Kidney (tissue), 14 donors: Measurements from ENCODE around the gene LYRM4. TPM values are rescaled to one million over a fixed set of nuclear protein-coding genes. Genes with fewer than 3 reads are reported as not detected.

Experiments
- DNase-seq, 5 donors: peaks; one replicate each; pipeline ENCODE4 v3.0.0-alpha.2; 2013 to 2020
- FAIRE-seq: peaks from 2 replicates; lab custom pipeline; 2012; peaks lifted over from hg19 to GRCh38; lab: Jason Lieb, UNC
- H3K27ac ChIP-seq, 2 donors: one replicate each; pipeline ENCODE4 v1.7.0; 2013; ENCODE audit warnings: low read depth in 2 of 2, low read length in 2 of 2, inconsistent platforms in 1 of 2
- H3K27me3 ChIP-seq: one replicate; pipeline ENCODE4 v1.7.1; 2013; ENCODE audit warnings: low read length, inconsistent platforms; ENCODE audit not compliant: control insufficient read depth, insufficient read depth
- H3K36me3 ChIP-seq, 3 donors: one replicate each; pipeline versions ENCODE4 v1.7.0 to v1.7.1; 2013; ENCODE audit warnings: low read length in 3 of 3, control low read depth in 1 of 3, inconsistent platforms in 1 of 3; ENCODE audit not compliant: insufficient read depth in 3 of 3, control insufficient read depth in 2 of 3
- H3K4me1 ChIP-seq, 3 donors: one replicate each; pipeline versions ENCODE4 v1.7.0 to v1.7.1; 2013; ENCODE audit warnings: low read length in 3 of 3, inconsistent platforms in 1 of 3, low read depth in 1 of 3; ENCODE audit not compliant: control insufficient read depth in 2 of 3, insufficient read depth in 2 of 3
- H3K4me3 ChIP-seq, 3 donors: one replicate each; pipeline versions ENCODE4 v1.7.0 to v1.8.1; 2013; ENCODE audit warnings: low read length in 3 of 3, control low read depth in 1 of 3, inconsistent platforms in 1 of 3
- H3K9ac ChIP-seq, 3 donors: one replicate each; pipeline versions ENCODE4 v1.7.0 to v1.7.1; 2013; ENCODE audit warnings: low read length in 3 of 3, control low read depth in 1 of 3, inconsistent platforms in 1 of 3
- H3K9me3 ChIP-seq, 3 donors: one replicate each; pipeline versions ENCODE4 v1.7.0 to v1.7.1; 2013; ENCODE audit warnings: low read length in 3 of 3, control low read depth in 1 of 3, inconsistent platforms in 1 of 3; ENCODE audit not compliant: control insufficient read depth in 2 of 3, insufficient read depth in 1 of 3
- intact Hi-C: fragments of 100-400 bp; cut with DNase I; formaldehyde crosslinking; loops from one replicate; pipeline ENCODE4 v1.11.1; 2022
- polyA plus RNA-seq: library from polyadenylated mRNA; stranded (reverse); fragments of 350-450 nt; fragmentation: Illumina TruSeq; extraction: RNeasy Lipid Tissue Mini Kit (QIAGEN cat#74804); gene quantifications from one replicate; pipeline ENCODE4 v1.2.3, GENCODE V29; 2014; ENCODE audit warnings: low read depth, low replicate concordance; ENCODE audit not compliant: insufficient read depth
- total RNA-seq: library from RNA; stranded (reverse); fragmentation: NEBNext Ultra II Directional; extraction: Animal tissue kit (Norgen Biotek cat#: 25700); gene quantifications from one replicate; pipeline ENCODE4 v1.2.1, GENCODE V29; 2021
- TF ChIP-seq, protein P1 (sequence below): IDR thresholded peaks from 3 replicates; pipeline ENCODE4 v1.5.1; 2012; ENCODE audit warnings: mild to moderate bottlenecking, moderate library complexity, borderline replicate concordance; ENCODE audit not compliant: insufficient read depth; ENCODE audit errors: extremely low read depth
- donor health status: control.
- donor health status: control.
- donor health status: control.
- donor health status: control.
- donor health status: control.
- donor health status: DM: yes; HTN: yes; CAD: no.
- donor health status: Normal renal cell carcinoma (clear cell type).

LYRM4 gene
- total and polyA plus RNA-seq, 2 donors from 2014 or later, result 21.3 to 31.8 TPM

DNA sequence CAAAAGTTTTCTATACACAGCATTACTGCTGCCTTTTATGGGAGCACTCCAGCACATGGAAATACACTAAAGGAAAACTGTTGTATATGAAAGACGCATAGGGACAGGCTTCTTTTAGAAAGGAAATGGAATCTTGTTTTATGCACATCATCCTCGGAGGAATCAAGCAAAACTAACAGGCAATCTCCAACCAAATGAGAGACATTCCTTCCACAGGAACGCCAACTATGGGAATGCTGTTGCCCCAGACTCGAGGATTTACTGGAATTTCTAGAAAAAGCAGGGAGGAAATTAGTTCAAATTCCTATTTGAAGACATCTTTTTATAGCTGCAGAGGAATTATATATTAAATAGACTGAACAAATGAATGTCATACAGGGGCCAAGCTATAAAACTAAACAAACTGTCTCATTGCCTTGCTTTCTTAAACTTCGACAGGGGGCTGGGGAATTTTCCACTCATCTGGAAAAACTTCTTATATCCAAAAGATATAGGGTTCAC lies 52.2 kb downstream of the LYRM4 start:
- Histone ChIP-seq H3K9me3 (no peaks in the 10 kb centered on the region), H3K9ac (no peak overlapping the region), H3K27me3 (no peaks in the 10 kb centered on the region), H3K27ac (peak overlapping the region in 1 of 2 donors; percentile 38), H3K4me3 (no peak overlapping the region), H3K4me1 (peaks cover 6 to 23% (median 13%) of the 10 kb centered on the region in 3 donors), H3K36me3 (peaks cover 0 to 2% (median 0%) of the 10 kb centered on the region in 3 donors)
- intact Hi-C loops, result no loop called here
- peak in 2 of 5 donors; percentile 35 to 77 for DNase-seq
- TF ChIP-seq, protein P1, sequence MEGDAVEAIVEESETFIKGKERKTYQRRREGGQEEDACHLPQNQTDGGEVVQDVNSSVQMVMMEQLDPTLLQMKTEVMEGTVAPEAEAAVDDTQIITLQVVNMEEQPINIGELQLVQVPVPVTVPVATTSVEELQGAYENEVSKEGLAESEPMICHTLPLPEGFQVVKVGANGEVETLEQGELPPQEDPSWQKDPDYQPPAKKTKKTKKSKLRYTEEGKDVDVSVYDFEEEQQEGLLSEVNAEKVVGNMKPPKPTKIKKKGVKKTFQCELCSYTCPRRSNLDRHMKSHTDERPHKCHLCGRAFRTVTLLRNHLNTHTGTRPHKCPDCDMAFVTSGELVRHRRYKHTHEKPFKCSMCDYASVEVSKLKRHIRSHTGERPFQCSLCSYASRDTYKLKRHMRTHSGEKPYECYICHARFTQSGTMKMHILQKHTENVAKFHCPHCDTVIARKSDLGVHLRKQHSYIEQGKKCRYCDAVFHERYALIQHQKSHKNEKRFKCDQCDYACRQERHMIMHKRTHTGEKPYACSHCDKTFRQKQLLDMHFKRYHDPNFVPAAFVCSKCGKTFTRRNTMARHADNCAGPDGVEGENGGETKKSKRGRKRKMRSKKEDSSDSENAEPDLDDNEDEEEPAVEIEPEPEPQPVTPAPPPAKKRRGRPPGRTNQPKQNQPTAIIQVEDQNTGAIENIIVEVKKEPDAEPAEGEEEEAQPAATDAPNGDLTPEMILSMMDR, result no peak
- FAIRE-seq, result no peak

- Histone ChIP-seq H3K4me1 (peaks cover 6 to 23% (median 13%) of the 10 kb centered on the region in 3 donors), H3K4me3 (no peak overlapping the region), H3K9ac (no peak overlapping the region), H3K27ac (peak overlapping the region in 1 of 2 donors; percentile 38), H3K9me3 (no peaks in the 10 kb centered on the region), H3K36me3 (peaks cover 0 to 2% (median 0%) of the 10 kb centered on the region in 3 donors), H3K27me3 (no peaks in the 10 kb centered on the region)
- DNase-seq (no peak), FAIRE-seq (no peak)
- TF ChIP-seq, protein P1, result no peak
- intact Hi-C loops, result no loop called here
Observed at GRCh38 chr6:5208057-5208456, 52.7 kb downstream of the LYRM4 start.

DNA sequence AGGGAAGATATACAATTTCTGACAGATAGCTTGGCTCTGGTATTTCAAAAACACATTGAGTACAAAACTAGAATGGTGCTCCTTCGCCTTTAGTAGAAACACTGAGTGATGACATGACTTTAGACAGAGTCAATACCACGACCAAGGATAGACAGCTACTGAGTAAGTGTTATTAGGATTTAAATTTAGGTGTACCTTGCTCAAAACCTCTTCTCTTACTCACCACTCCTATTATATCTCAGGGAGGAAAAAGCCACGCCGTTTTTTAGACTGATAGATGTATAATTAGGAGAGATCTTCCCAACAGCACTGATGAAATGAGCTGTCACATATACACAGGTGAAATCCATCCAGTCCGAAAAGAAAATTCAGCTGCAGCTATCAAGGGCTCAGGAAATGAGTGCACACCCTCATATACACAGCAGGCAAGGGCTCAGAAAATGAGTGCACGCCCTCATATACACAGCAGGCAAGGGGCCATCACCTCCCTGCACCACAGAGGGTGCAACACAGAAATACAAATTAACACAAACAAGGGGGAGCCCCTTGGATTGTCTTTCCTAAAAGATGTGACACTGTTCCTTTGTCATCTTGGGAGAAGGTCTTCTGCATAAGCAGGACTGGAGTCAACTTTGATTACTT lies 53.7 kb downstream of the LYRM4 start:
- H3K9me3 ChIP-seq, result no peaks in the 10 kb centered on the region
- DNase-seq (no peak), FAIRE-seq (no peak)
- H3K36me3 ChIP-seq, result no peaks in the 10 kb centered on the region
- H3K27ac ChIP-seq, result no peak overlapping the region
- H3K4me3 ChIP-seq, result no peak overlapping the region
- no peak overlapping the region for H3K9ac ChIP-seq
- no peaks in the 10 kb centered on the region for H3K27me3 ChIP-seq
- intact Hi-C loops, result no loop called here
- TF ChIP-seq, protein P1, result no peak
- peaks cover 6 to 23% (median 13%) of the 10 kb centered on the region in 3 donors for H3K4me1 ChIP-seq
